HG02798 (cell line): ENCODE measurements around the gene CCDC85B.
A peak's percentile ranks its signal among the peaks of the same experiment; 100 is the strongest.

Experiments used
- ATAC-seq: cut with Tn5 transposase; IDR thresholded peaks from one replicate; pipeline ENCODE4 v1.9.1; 2021; ENCODE audit warnings: mild to moderate bottlenecking; ENCODE audit not compliant: unreplicated experiment, poor library complexity

CCDC85B gene

GRCh38 chr11:65867284-65868071, 23.0 kb upstream of the CCDC85B start:
- ATAC-seq, result no peak

GRCh38 chr11:65868076-65868667, 22.3 kb upstream of the CCDC85B start:
- ATAC-seq, result no peak

- ATAC-seq, result no peak
These were observed 21.6 kb upstream of the CCDC85B start for GRCh38 chr11:65868907-65869306.

GRCh38 chr11:65869643-65870306, 20.7 kb upstream of the CCDC85B start:
- no peak for ATAC-seq

- ATAC-seq, result no peak
These were observed 20.2 kb upstream of the CCDC85B start for GRCh38 chr11:65870307-65870658.

GRCh38 chr11:65870706-65871681, 19.5 kb upstream of the CCDC85B start:
- no peak for ATAC-seq

- ATAC-seq, result no peak
These were observed 18.5 kb upstream of the CCDC85B start for GRCh38 chr11:65871811-65872548.

GRCh38 chr11:65872586-65873317, 17.7 kb upstream of the CCDC85B start, which contains the start of gene EFEMP2:
Gene EFEMP2, minus strand, starts transcription at chr11:65872800. Its CDS starts 446 bp downstream, at chr11:65872354.
- ATAC-seq, result no peak

- ATAC-seq, result peak; percentile 90
These were observed 16.9 kb upstream of the CCDC85B start for GRCh38 chr11:65873318-65874156.

GRCh38 chr11:65879617-65880016, 10.9 kb upstream of the CCDC85B start, which contains the start of gene CTSW:
Gene CTSW, plus strand, starts transcription at chr11:65879837. Its CDS starts 18 bp downstream, at chr11:65879855.
- ATAC-seq, result no peak

GRCh38 chr11:65880027-65880426, 10.4 kb upstream of the CCDC85B start:
- ATAC-seq, result no peak

GRCh38 chr11:65880844-65881421, 9.5 kb upstream of the CCDC85B start:
- no peak for ATAC-seq

GRCh38 chr11:65882120-65883057, 8.1 kb upstream of the CCDC85B start:
- ATAC-seq, result no peak

GRCh38 chr11:65883058-65883761, 7.3 kb upstream of the CCDC85B start:
- ATAC-seq, result no peak

- no peak for ATAC-seq
These were observed 6.4 kb upstream of the CCDC85B start for GRCh38 chr11:65883786-65884715.
